Sigmoid colon (tissue), 7 donors: Measurements from ENCODE around the gene APBA1. TPM values are rescaled to one million over a fixed set of nuclear protein-coding genes. Genes with fewer than 3 reads are reported as not detected.

Source experiments
- DNase-seq: peaks from one replicate; pipeline ENCODE4 v3.0.0-alpha.2; 2019
- H3K27ac ChIP-seq, 4 donors: fragments of 200-600 bp; sonication (generic); one replicate each; pipeline ENCODE4 v1.5.1; 2016 to 2019; ENCODE audit warnings: mild to moderate bottlenecking in 1 of 4
- H3K27me3 ChIP-seq, 3 donors: fragments of 200-600 bp; sonication (generic); one replicate each; pipeline ENCODE4 v1.5.1; 2019; ENCODE audit warnings: mild to moderate bottlenecking in 1 of 3
- H3K36me3 ChIP-seq, 4 donors: fragments of 200-600 bp; sonication (generic); one replicate each; pipeline ENCODE4 v1.5.1; 2016 to 2019
- H3K4me1 ChIP-seq, 4 donors: fragments of 200-600 bp; sonication (generic); one replicate each; pipeline ENCODE4 v1.5.1; 2017 to 2019
- H3K4me3 ChIP-seq, 4 donors: fragments of 200-600 bp; sonication (generic); one replicate each; pipeline ENCODE4 v1.5.1; 2017 to 2019; ENCODE audit warnings: mild to moderate bottlenecking in 2 of 4, moderate library complexity in 1 of 4
- H3K9me3 ChIP-seq, 4 donors: fragments of 200-600 bp in 3 of 4; sonication (generic) in 3 of 4; one replicate each; pipeline versions ENCODE4 v1.5.1 to v1.6.1; 2013 to 2019
- CTCF ChIP-seq, 4 experiments: fragments of 450-650 bp in 3 of 4; fragments of 200-600 bp in 1 of 4; IDR thresholded peaks; one replicate each; pipeline ENCODE4 v1.5.1; 2016 to 2019; ENCODE audit warnings: antibody characterized with exemption in 4 of 4, mild to moderate bottlenecking in 3 of 4, moderate library complexity in 2 of 4
- EP300 ChIP-seq, 4 donors: sonication (generic); formaldehyde crosslinking; IDR thresholded peaks; one replicate each; pipeline ENCODE4 v1.6.1; 2017; ENCODE audit warnings: antibody characterized with exemption in 4 of 4
- POLR2A ChIP-seq, 2 donors: fragments of 450-650 bp; IDR thresholded peaks; one replicate each; pipeline ENCODE4 v1.6.1; 2016; ENCODE audit warnings: antibody characterized with exemption in 2 of 2, mild to moderate bottlenecking in 2 of 2, moderate library complexity in 2 of 2
- POLR2AphosphoS5 ChIP-seq, 4 donors: sonication (generic); formaldehyde crosslinking; IDR thresholded peaks; one replicate each; pipeline ENCODE4 v1.6.1; 2017; ENCODE audit warnings: antibody characterized with exemption in 4 of 4
- WGBS, 2 donors: extraction: QIAGEN DNeasy Blood & Tissue Kit; methylation state at CpG; one replicate each; pipeline ENCODE4 v1.1.7; 2013; 5-methylcytosine and 5-hydroxymethylcytosine counted together
- intact Hi-C: fragments of 100-400 bp; cut with DNase I; formaldehyde crosslinking; loops from one replicate; pipeline ENCODE4 v1.15.1; 2023
- polyA plus RNA-seq, 3 donors: library from polyadenylated mRNA; stranded (reverse); fragments of 200-250 nt; gene quantifications; one replicate each; pipeline ENCODE4 v1.2.3, GENCODE V29; 2013
- total RNA-seq, 4 donors: library from RNA; depleted of rRNA; stranded (reverse); fragments of >200 nt; gene quantifications; one replicate each; pipeline ENCODE4 v1.1.0, GENCODE V29; 2016
- donor health status: healthy with polysubstance abuse.
- donor health status: Bipolar disorder and iron deficiency.
- donor health status: healthy.

APBA1 gene
- total and polyA plus RNA-seq, 7 donors, result 1.7 to 6.7 (median 4.2) TPM

DNA sequence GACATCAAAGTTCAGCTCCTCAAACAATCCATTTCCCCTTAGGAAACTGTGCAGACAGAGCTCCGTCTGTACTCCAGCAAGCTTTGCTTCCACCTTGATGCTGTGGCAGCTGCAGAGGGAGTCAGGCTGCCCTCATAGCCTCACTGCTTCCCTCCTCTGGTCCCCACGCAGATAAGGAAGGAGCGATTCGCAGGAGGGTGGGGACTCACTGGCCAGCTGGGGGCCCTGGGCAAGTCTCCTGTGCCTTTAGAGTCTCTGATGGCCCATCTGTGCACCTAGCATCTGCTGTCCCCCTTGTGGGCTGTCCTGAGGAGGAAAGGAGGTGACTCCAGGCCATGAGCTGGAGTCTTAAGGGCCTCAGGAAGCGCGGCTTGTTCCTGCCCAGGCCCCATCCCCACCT, 225.7 kb downstream of the APBA1 start:
- DNase-seq, result no peak
- Histone ChIP-seq H3K27me3 (no peaks in the 10 kb centered on the region), H3K36me3 (peaks cover 0 to 12% (median 0%) of the 10 kb centered on the region in 4 donors), H3K27ac (no peak overlapping the region), H3K9me3 (no peaks in the 10 kb centered on the region), H3K4me1 (no peaks in the 10 kb centered on the region), H3K4me3 (no peak overlapping the region)
- no peak for TF ChIP-seq EP300 (IDR thresholded peaks at IDR 0.05)
- TF ChIP-seq POLR2A (IDR thresholded peaks at IDR 0.05), result no peak
- TF ChIP-seq POLR2AphosphoS5 (IDR thresholded peaks at IDR 0.05), result no peak
- TF ChIP-seq CTCF (IDR thresholded peaks at IDR 0.05), result no peak
- intact Hi-C loops, result no loop called here
- 45 to 64% methylated on average over 6 of the region's 6 CpGs for WGBS, 2 donors

- Histone ChIP-seq H3K36me3 (peaks cover 0 to 15% (median 0%) of the 10 kb centered on the region in 4 donors), H3K27me3 (no peaks in the 10 kb centered on the region), H3K4me1 (no peaks in the 10 kb centered on the region), H3K4me3 (no peak overlapping the region), H3K9me3 (no peaks in the 10 kb centered on the region), H3K27ac (no peak overlapping the region)
- intact Hi-C loops, result no loop called here
- TF ChIP-seq EP300 (IDR thresholded peaks at IDR 0.05) (no peak), POLR2AphosphoS5 (IDR thresholded peaks at IDR 0.05) (no peak), POLR2A (IDR thresholded peaks at IDR 0.05) (no peak), CTCF (IDR thresholded peaks at IDR 0.05) (no peak)
- DNase-seq, result no peak
- 89 to 94% methylated on average over 5 of the region's 5 CpGs for WGBS, 2 donors
Measured at GRCh38 chr9:69445251-69445650, 226.9 kb downstream of the APBA1 start.

GRCh38 chr9:69444791-69445190, 227.4 kb downstream of the APBA1 start:
- H3K9me3 ChIP-seq, result no peaks in the 10 kb centered on the region
- WGBS, 2 donors, result 92 to 98% methylated on average over 4 of the region's 4 CpGs
- no peak for TF ChIP-seq POLR2AphosphoS5 (IDR thresholded peaks at IDR 0.05)
- TF ChIP-seq CTCF (IDR thresholded peaks at IDR 0.05), result no peak
- no peak for TF ChIP-seq POLR2A (IDR thresholded peaks at IDR 0.05)
- no peak for TF ChIP-seq EP300 (IDR thresholded peaks at IDR 0.05)
- H3K4me1 ChIP-seq, result no peaks in the 10 kb centered on the region
- no peak overlapping the region for H3K4me3 ChIP-seq
- H3K36me3 ChIP-seq, result peaks cover 0 to 15% (median 0%) of the 10 kb centered on the region in 4 donors
- intact Hi-C loops, result no loop called here
- no peaks in the 10 kb centered on the region for H3K27me3 ChIP-seq
- no peak for DNase-seq
- no peak overlapping the region for H3K27ac ChIP-seq

- Histone ChIP-seq H3K9me3 (no peaks in the 10 kb centered on the region), H3K27me3 (no peaks in the 10 kb centered on the region), H3K27ac (no peak overlapping the region), H3K4me1 (no peaks in the 10 kb centered on the region), H3K36me3 (peaks cover 0 to 8% (median 0%) of the 10 kb centered on the region in 4 donors), H3K4me3 (no peak overlapping the region)
- intact Hi-C loops, result no loop called here
- DNase-seq, result no peak
- 88 to 92% methylated on average over 8 of the region's 8 CpGs for WGBS, 2 donors
- TF ChIP-seq CTCF (IDR thresholded peaks at IDR 0.05) (no peak), POLR2AphosphoS5 (IDR thresholded peaks at IDR 0.05) (no peak), EP300 (IDR thresholded peaks at IDR 0.05) (no peak), POLR2A (IDR thresholded peaks at IDR 0.05) (no peak)
Measured at GRCh38 chr9:69444021-69444420, 228.2 kb downstream of the APBA1 start.

DNA sequence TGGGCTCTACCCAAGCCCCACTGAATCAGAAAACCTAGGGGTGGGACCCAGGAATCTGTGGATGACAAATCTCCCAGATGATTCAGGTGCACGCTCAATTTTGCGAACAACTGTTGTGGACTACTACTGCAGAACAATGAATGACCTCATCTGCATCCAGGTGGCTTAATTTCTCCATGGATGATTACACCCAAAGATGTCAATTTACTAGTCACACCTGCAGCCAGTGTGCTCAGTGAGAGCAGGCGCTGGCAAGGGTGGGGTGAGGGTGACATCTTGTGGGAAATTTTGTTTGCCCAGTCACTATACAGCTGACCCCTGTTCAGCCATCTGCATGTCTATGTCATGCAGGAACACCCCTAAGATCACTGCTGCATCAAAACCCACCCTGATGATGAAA, 229.0 kb downstream of the APBA1 start:
- Histone ChIP-seq H3K4me3 (no peak overlapping the region), H3K27ac (no peak overlapping the region), H3K9me3 (no peaks in the 10 kb centered on the region), H3K36me3 (peaks cover 0 to 7% (median 0%) of the 10 kb centered on the region in 4 donors), H3K27me3 (no peaks in the 10 kb centered on the region), H3K4me1 (no peaks in the 10 kb centered on the region)
- WGBS, 2 donors, result 43 to 77% methylated on average over 3 of the region's 3 CpGs
- no peak for DNase-seq
- TF ChIP-seq POLR2A (IDR thresholded peaks at IDR 0.05) (no peak), CTCF (IDR thresholded peaks at IDR 0.05) (no peak), EP300 (IDR thresholded peaks at IDR 0.05) (no peak), POLR2AphosphoS5 (IDR thresholded peaks at IDR 0.05) (no peak)
- intact Hi-C loops, result no loop called here
